ENCODE measurements around the gene CPN1.
"Not testable (repeated sequence)": the region's sequence is repeated elsewhere in the genome, so short reads cannot be mapped to it uniquely, and the experiment has no call there.

The CPN1 gene

GRCh38 chr10:100081075-100082001 lies at the start of gene CPN1:
TSS of gene CPN1 (minus strand) at chr10:100081869. CDS start at chr10:100081625, 244 bp downstream.
- DNase-seq = no peak

GRCh38 chr10:100130831-100131230 lies 49.2 kb upstream of the CPN1 start:
- no peak for DNase-seq

DNA sequence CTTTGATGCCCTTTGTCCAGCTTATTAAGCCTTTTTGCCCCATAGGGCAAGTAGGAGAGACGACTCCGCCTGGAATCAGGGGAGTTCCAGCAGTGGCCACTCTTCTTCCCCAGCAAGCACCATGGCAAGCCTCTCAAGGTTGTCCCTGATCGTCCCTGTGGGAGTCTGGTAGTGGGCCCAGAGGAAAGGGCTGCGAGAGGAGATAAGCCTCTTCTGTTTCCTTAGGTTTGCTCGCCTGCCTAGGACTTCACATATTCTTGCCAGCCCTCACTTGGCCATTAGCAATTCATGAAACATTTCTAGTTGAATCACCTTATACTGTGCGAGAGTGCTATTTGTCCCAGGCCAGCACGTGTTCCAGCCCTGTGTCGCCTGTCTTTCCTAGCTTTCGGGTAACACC lies 47.8 kb upstream of the CPN1 start:
- DNase-seq = no peak

- DNase-seq = no peak
Observed at GRCh38 chr10:100128951-100129350, 47.3 kb upstream of the CPN1 start.

DNA sequence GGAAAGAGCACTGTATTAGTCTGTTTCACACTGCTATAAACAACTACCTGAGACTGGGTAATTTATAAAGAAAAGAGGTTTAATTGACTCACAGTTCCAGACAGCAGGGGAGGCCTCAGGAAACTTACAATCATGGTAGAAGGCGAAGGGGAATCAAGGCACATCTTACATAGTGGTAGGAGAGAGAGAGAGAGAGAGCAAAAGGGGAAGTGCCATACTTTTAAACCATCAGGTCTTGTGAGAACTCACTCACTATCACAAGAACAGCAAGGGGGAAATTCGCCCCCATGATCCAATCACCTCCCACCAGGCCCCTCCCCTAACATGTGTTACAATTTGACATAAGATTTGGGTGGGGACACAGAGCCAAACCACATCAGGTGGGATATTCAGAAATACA lies 43.7 kb upstream of the CPN1 start:
- DNase-seq = not testable (repeated sequence)

DNA sequence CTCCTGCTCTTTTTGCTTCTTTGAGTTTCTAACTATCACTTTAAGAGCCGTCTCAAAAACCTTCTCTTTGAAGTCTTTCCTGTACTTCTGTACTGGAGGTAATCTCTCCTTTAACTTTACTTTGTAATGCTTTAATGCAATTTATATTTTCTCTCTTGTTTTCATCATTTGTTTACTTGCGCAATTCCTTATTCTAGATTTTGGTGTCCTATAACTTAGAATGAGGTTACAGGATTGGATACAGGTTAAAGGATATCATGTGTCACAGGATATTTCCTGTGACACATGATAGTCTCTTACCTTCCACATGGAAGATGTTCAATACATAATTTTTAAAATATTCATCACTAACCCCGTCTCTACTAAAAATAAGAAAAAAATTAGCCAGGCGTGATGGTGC lies 42.4 kb upstream of the CPN1 start:
- no peak for DNase-seq

DNA sequence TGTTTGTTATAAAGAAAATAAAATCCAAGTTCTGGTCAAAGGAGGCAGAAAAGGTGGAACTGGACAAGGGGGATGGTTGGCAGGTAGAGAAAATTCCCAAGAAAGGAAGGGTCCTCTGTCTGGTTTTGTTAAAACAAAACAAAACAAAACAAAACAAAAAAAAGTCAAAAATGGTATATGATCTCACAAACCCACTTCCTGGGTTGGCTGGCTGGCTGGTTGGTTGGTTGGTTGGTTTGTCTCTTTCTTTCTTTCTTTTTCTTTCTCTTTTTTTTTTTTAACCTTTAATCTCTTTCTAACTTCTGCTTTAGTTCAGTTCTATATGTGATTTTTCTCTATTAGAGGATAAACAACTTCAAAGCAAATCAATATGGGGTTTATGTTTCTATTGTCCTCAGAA lies 41.1 kb upstream of the CPN1 start:
- DNase-seq = no peak

- DNase-seq = no peak
Observed at GRCh38 chr10:100120550-100120949, 38.9 kb upstream of the CPN1 start.

- no peak for DNase-seq
Observed at GRCh38 chr10:100119726-100120125, 38.1 kb upstream of the CPN1 start.

DNA sequence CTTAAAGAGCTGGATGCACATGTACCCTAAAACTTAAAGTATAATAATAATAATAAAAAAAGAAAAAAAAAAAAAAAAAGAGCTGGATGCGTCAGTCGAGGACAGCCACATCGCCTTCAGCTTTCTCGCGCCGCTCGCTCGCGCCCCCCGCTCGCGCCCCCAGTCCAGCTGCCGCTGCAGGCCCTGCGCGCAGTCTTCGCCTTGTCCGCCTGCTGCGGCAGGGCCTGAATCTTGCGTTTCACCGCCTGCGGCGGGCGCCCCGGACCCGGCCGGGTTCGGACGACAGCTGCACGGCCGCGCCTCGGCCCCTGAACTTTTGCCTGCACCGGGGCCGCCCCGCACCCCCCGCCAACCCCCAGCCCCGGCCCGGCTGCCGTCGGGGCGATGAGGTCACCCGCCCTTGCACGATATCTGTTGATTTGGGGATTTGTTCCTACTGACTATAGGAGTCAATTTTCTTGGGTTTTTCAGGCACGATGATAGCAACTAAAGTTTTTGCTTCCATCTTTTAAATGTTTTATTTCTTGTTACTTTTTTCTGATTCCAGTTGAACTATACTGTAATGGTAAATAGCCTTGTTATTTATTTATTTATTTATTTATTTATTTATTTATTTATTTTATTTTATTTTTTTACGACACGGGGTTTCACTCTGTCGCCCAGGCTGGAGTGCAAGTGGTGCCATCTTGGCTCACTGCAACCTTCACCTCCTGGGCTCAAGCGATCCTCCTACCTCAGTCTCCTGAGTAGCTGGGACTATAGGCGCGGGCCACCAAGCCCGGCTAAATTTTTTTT lies 33.5 kb upstream of the CPN1 start:
- no peak for DNase-seq

- DNase-seq = no peak
Observed at GRCh38 chr10:100114460-100114859, 32.8 kb upstream of the CPN1 start.

DNA sequence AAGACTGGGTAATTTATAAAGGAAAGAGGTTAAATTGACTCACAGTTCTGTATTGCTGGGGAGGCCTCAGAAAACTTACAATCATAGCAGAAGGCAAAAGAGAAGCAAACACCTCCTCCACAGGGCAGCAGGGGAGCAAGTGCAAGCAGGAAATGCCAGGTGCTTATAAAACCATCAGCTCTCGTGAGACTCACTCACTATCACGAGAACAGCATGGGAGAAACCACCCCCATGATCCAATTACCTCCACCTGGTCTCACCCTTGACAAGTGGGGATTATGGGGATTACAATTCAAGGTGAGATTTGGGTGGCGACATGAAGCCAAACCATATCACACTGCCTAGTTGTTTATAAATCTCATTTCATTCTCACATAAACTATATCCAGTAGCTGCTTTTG lies 28.0 kb upstream of the CPN1 start:
- DNase-seq = no peak

DNA sequence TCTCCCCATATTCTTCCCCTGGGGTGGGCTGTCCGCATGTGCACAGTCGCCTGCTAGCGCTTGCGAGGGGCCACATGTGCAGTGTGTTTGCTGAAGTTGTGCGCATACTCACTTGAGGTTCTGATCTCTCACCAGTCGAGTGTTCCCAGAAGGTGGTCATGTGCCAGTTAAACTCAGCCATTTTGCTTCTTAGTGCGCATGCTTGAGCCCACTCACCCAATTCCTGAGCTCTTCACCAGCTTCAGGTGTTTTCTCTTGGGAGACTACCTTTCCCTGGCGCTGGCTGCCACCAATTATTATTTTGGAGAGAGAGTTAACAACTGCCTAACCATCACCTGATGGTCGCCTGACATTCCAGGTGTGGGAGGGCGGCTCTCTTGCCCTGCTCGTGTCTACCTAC lies 25.2 kb upstream of the CPN1 start:
- DNase-seq = no peak

GRCh38 chr10:100104300-100104699 lies 22.6 kb upstream of the CPN1 start:
- no peak for DNase-seq

GRCh38 chr10:100103581-100103980 lies 21.9 kb upstream of the CPN1 start:
- no peak for DNase-seq

- DNase-seq = no peak
Observed at GRCh38 chr10:100101192-100102076, 19.8 kb upstream of the CPN1 start.

GRCh38 chr10:100100651-100101184 lies 19.0 kb upstream of the CPN1 start:
- no peak for DNase-seq

- no peak for DNase-seq
Observed at GRCh38 chr10:100089241-100089640, 7.6 kb upstream of the CPN1 start.

DNA sequence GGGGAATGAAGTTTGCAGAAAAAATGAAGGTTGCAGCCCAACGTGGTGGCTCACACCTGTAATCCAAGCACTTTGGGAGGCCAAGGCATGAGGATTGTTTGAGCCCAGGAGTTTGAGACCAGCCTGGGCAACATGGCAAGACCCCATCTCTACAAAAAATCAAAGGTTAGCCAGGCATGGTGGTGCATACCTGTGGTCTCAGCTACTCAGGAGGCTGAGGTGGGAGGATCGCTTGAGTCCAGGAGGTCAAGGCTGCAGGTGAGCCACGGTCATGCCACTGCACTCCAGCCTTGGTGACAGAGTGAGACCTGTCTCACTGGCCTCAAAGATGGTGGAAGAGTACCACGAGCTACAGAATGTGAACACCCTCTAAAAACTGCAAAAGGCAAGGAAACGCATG lies 5.0 kb upstream of the CPN1 start:
- DNase-seq = not testable (repeated sequence)

DNA sequence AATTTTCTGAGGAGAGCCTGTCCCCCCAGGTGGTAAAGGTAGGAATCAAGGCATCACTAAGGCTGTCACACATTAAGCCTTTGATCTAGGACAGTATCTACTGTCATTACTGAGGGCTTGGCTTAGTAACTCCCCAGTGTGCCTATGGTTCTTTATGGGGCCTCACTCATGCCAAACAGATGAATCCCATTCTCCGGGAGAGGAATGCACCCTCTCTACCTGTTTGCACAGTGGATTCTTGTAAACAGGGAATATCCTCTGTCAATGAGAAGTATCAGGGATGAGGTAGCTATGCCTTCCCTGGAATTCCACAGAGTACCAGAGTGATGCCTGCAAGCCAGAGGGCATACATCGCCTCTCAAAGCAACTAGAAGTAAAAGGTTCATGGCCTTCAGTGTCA lies 3.9 kb upstream of the CPN1 start:
- no peak for DNase-seq

DNA sequence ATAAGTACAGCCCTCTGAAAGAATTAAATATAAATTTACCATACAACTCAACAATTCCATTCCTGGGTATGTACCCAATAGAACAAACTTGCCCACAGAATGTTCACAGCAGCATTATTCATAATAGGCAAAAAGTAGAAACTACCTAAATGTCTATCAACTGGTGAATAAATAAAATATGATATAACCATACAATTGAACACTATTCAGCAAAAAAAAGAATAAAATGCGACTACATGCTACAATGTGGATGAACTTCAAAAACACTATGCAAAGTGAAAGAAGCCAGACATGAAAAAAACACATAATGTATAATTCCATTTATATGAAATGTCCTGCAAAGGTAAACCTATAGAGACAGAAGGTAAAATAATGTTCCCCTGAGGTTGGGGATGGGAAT lies 2.0 kb upstream of the CPN1 start:
- DNase-seq = no peak
